Transverse colon (tissue), 4 donors: Measurements from ENCODE around the gene ALOX5AP.

ENCODE experiments used
- POLR2A ChIP-seq: fragments of 450-650 bp; IDR thresholded peaks from one replicate; pipeline ENCODE4 v1.6.1; 2016; ENCODE audit warnings: antibody characterized with exemption, mild to moderate bottlenecking, moderate library complexity
- POLR2AphosphoS5 ChIP-seq, 3 donors: sonication (generic); formaldehyde crosslinking; IDR thresholded peaks; one replicate each; pipeline ENCODE4 v1.6.1; 2016; ENCODE audit warnings: antibody characterized with exemption in 3 of 3
- TF ChIP-seq, protein P1 (sequence below), 5 experiments: fragments of 200-600 bp in 3 of 5; fragments of 450-650 bp in 2 of 5; sonication (generic) in 3 of 5; IDR thresholded peaks; 1 replicate in 2 of 5; 2 replicates in 3 of 5; pipeline ENCODE4 v1.5.1; 2016 to 2017; ENCODE audit warnings: antibody characterized with exemption in 5 of 5, inconsistent platforms in 3 of 5, mild to moderate bottlenecking in 2 of 5, moderate library complexity in 1 of 5

DNA sequence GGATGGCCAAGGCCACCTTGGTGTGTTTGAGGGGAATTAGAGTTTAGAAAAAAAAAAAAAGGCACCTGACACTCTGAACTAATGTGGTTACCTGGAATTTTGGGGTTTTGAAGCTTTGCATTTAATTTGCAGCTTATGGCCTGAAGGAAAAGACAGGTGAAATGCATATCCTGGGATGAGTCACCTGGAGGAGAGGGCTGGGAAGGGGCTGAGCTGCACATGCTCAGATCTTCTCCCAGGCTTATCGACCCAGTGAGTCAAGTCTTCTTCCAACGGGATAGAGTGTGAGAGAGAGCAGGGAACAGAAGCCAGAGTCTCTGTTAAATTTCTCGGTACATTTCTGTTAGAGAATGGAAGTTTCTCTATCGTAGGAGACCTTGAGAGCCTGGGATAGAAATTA, 29.7 kb upstream of the ALOX5AP start:
- TF ChIP-seq, protein P1, sequence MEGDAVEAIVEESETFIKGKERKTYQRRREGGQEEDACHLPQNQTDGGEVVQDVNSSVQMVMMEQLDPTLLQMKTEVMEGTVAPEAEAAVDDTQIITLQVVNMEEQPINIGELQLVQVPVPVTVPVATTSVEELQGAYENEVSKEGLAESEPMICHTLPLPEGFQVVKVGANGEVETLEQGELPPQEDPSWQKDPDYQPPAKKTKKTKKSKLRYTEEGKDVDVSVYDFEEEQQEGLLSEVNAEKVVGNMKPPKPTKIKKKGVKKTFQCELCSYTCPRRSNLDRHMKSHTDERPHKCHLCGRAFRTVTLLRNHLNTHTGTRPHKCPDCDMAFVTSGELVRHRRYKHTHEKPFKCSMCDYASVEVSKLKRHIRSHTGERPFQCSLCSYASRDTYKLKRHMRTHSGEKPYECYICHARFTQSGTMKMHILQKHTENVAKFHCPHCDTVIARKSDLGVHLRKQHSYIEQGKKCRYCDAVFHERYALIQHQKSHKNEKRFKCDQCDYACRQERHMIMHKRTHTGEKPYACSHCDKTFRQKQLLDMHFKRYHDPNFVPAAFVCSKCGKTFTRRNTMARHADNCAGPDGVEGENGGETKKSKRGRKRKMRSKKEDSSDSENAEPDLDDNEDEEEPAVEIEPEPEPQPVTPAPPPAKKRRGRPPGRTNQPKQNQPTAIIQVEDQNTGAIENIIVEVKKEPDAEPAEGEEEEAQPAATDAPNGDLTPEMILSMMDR (IDR thresholded peaks at IDR 0.05): no peak
- TF ChIP-seq POLR2A (no peak), POLR2AphosphoS5 (IDR thresholded peaks at IDR 0.05) (no peak)
